HCT116 (cell line): ENCODE data around the gene PSMC3IP. TPM values are rescaled to one million over a fixed set of nuclear protein-coding genes. Genes with fewer than 3 reads are reported as not detected.

ENCODE experiments used
- ATAC-seq: fragments of 200-7000 bp; cut with Tn5 transposase; 2 replicates; pipeline ENCODE4 v1.9.1; 2020; ENCODE audit warnings: mild to moderate bottlenecking, moderate library complexity
- BruUV-seq: library from RNA; stranded (reverse); fragments of 400-500 nt; replicated peaks from 2 replicates; lab custom pipeline; 2021; lab: Mats Ljungman, UMichigan
- CTCF ChIA-PET: fragments of 300-600 bp; sonication (Branson Sonifier 250); formaldehyde crosslinking; loops from one replicate; lab custom pipeline; 2021; ENCODE audit warnings: antibody characterized with exemption; lab: Charles Lee
- POLR2A ChIA-PET: fragments of 300-600, 350-600 bp; sonication (Branson Sonifier 250); formaldehyde crosslinking; loops from one replicate; lab custom pipeline; 2021; ENCODE audit warnings: antibody characterized with exemption; lab: Charles Lee
- RAD21 ChIA-PET, 2 experiments: fragments of 300-600 bp; sonication (Branson Sonifier 250); formaldehyde crosslinking; loops; one replicate each; lab custom pipeline; 2023; ENCODE audit warnings: low total read pairs in 2 of 2; ENCODE audit not compliant: uncharacterized antibody in 2 of 2, unreplicated experiment in 2 of 2, low non-redundant PET in 1 of 2; lab: Charles Lee
- DNase-seq: peaks from one replicate; pipeline ENCODE4 v3.0.0-alpha.2; 2010; ENCODE audit warnings: low read depth, low spot score
- H2AFZ ChIP-seq: fragments of 200-600 bp; shearing (Covaris generic), sonication (generic); 2 replicates; pipeline ENCODE4 v1.6.1; 2017; ENCODE audit warnings: low read depth, mixed run types, mixed read lengths, antibody characterized with exemption, low read length; ENCODE audit not compliant: poor library complexity, severe bottlenecking
- H3K27ac ChIP-seq: 2 replicates; pipeline ENCODE4 v1.5.1; 2012; ENCODE audit warnings: low read depth, low read length
- H3K27me3 ChIP-seq: fragments of 200-600 bp; sonication (generic); 2 replicates; pipeline ENCODE4 v1.6.1; 2016; ENCODE audit warnings: mixed run types, low read length, mixed read lengths; ENCODE audit not compliant: insufficient read depth
- H3K36me3 ChIP-seq, 2 experiments: fragments of 200-500 bp in 1 of 2; fragments of 200-600 bp in 1 of 2; sonication (Bioruptor generic) in 1 of 2; sonication (generic) in 1 of 2; 2 replicates each; pipeline versions ENCODE4 v1.5.1 to v1.6.1; 2014 to 2016; ENCODE audit warnings: low read length in 2 of 2, inconsistent platforms in 1 of 2, mixed read lengths in 1 of 2, mixed run types in 1 of 2; ENCODE audit not compliant: insufficient read depth in 2 of 2, control insufficient read depth in 1 of 2
- H3K4me1 ChIP-seq, 2 experiments: fragments of 200-600 bp in 1 of 2; sonication (generic) in 1 of 2; 2 replicates each; pipeline versions ENCODE4 v1.5.1 to v1.6.1; 2012 to 2017; ENCODE audit warnings: low read length in 2 of 2, inconsistent platforms in 1 of 2, mild to moderate bottlenecking in 1 of 2, mixed read lengths in 1 of 2, mixed run types in 1 of 2, moderate library complexity in 1 of 2; ENCODE audit not compliant: insufficient read depth in 2 of 2, control insufficient read depth in 1 of 2
- H3K4me2 ChIP-seq: fragments of 200-600 bp; sonication (generic); 2 replicates; pipeline ENCODE4 v1.6.1; 2017; ENCODE audit warnings: mixed run types, low read length, mixed read lengths
- H3K4me3 ChIP-seq, 2 experiments: fragments of 200-600 bp in 1 of 2; sonication (generic) in 1 of 2; replicated peaks in 1 of 2; 2 replicates each; pipeline ENCODE4 v1.5.1; 2011 to 2016; ENCODE audit warnings: low read length in 2 of 2, control low read depth in 1 of 2, low read depth in 1 of 2, mild to moderate bottlenecking in 1 of 2, mixed read lengths in 1 of 2, mixed run types in 1 of 2
- H3K79me2 ChIP-seq: fragments of 200-600 bp; sonication (generic); 2 replicates; pipeline ENCODE4 v1.6.1; 2017; ENCODE audit warnings: mild to moderate bottlenecking, mixed run types, low read length, moderate library complexity, mixed read lengths; ENCODE audit not compliant: insufficient read depth
- H3K9ac ChIP-seq: fragments of 200-600 bp; sonication (generic); 2 replicates; pipeline ENCODE4 v1.6.1; 2016; ENCODE audit warnings: low read length, mixed read lengths
- H3K9me2 ChIP-seq: fragments of 200-600 bp; sonication (generic), shearing (Covaris generic); 2 replicates; pipeline ENCODE4 v1.6.1; 2017; ENCODE audit warnings: mixed run types, mild to moderate bottlenecking, moderate library complexity; ENCODE audit not compliant: insufficient read depth
- H3K9me3 ChIP-seq, 2 experiments: fragments of 200-500 bp in 1 of 2; fragments of 200-600 bp in 1 of 2; sonication (Bioruptor generic) in 1 of 2; sonication (generic) in 1 of 2; 2 replicates each; pipeline ENCODE4 v1.6.1; 2014 to 2017; ENCODE audit warnings: low read length in 2 of 2, mixed read lengths in 2 of 2, inconsistent platforms in 1 of 2, low read depth in 1 of 2, mild to moderate bottlenecking in 1 of 2, mixed run types in 1 of 2, moderate library complexity in 1 of 2; ENCODE audit not compliant: control insufficient read depth in 1 of 2, insufficient read depth in 1 of 2
- H4K20me1 ChIP-seq: fragments of 200-600 bp; sonication (generic), shearing (Covaris generic); 2 replicates; pipeline ENCODE4 v1.6.1; 2017; ENCODE audit warnings: mixed run types, mild to moderate bottlenecking, moderate library complexity; ENCODE audit not compliant: insufficient read depth
- CBX3 ChIP-seq: IDR thresholded peaks from 2 replicates; pipeline ENCODE4 v1.6.1; 2012; ENCODE audit warnings: low read depth
- CEBPB ChIP-seq: IDR thresholded peaks from 2 replicates; pipeline ENCODE4 v1.6.1; 2012; ENCODE audit warnings: low read depth
- EGR1 ChIP-seq: IDR thresholded peaks from 2 replicates; pipeline ENCODE4 v1.6.1; 2012; ENCODE audit warnings: low read depth
- ELF1 ChIP-seq: IDR thresholded peaks from 2 replicates; pipeline ENCODE4 v1.6.1; 2012; ENCODE audit warnings: low read depth, borderline replicate concordance
- EZH2 ChIP-seq: fragments of 200-600 bp; sonication (generic); IDR thresholded peaks from 2 replicates; pipeline ENCODE4 v1.6.1; 2017; ENCODE audit warnings: antibody characterized with exemption, mixed run types
- EZH2phosphoT487 ChIP-seq: fragments of 200-600 bp; IDR thresholded peaks from 2 replicates; pipeline ENCODE4 v1.6.1; 2018; ENCODE audit warnings: antibody characterized with exemption, borderline replicate concordance
- FOSL1 ChIP-seq: IDR thresholded peaks from 2 replicates; pipeline ENCODE4 v1.6.1; 2012; ENCODE audit warnings: low read depth
- JUND ChIP-seq: IDR thresholded peaks from 2 replicates; pipeline ENCODE4 v1.6.1; 2012
- POLR2A ChIP-seq: IDR thresholded peaks from 2 replicates; pipeline ENCODE4 v1.7.0; 2011; ENCODE audit warnings: borderline replicate concordance; ENCODE audit not compliant: insufficient read depth, insufficient read length; ENCODE audit errors: extremely low read depth
- POLR2AphosphoS5 ChIP-seq: IDR thresholded peaks from 2 replicates; pipeline ENCODE4 v1.6.1; 2011; ENCODE audit warnings: mild to moderate bottlenecking, low read depth, low read length, moderate library complexity
- RAD21 ChIP-seq: IDR thresholded peaks from 2 replicates; pipeline ENCODE4 v1.6.1; 2012; ENCODE audit warnings: low read depth, mild to moderate bottlenecking
- SP1 ChIP-seq: IDR thresholded peaks from 2 replicates; pipeline ENCODE4 v1.6.1; 2012; ENCODE audit warnings: low read depth
- SRF ChIP-seq: IDR thresholded peaks from 2 replicates; pipeline ENCODE4 v1.6.1; 2012; ENCODE audit warnings: low read depth
- YY1 ChIP-seq: IDR thresholded peaks from 2 replicates; pipeline ENCODE4 v1.6.1; 2011; ENCODE audit warnings: low read length, low read depth, moderate library complexity, mild to moderate bottlenecking; ENCODE audit not compliant: insufficient replicate concordance; ENCODE audit errors: extremely low read depth
- ZFX ChIP-seq: fragments of 450-650 bp; IDR thresholded peaks from 2 replicates; pipeline ENCODE4 v1.6.1; 2017
- intact Hi-C: fragments of 100-400 bp; cut with micrococcal nuclease; formaldehyde crosslinking; loops from 2 replicates; pipeline ENCODE4 v1.10.0; 2022
- total RNA-seq: library from RNA; stranded (reverse); gene quantifications from one replicate; pipeline ENCODE4 v1.2.1, GENCODE V29; 2021; ENCODE audit not compliant: unreplicated experiment
- TF ChIP-seq, protein P1 (sequence below): IDR thresholded peaks from 2 replicates; pipeline ENCODE4 v1.6.1; 2012
- TF ChIP-seq, protein P2 (sequence below), 3 experiments: fragments of 200-600 bp in 1 of 3; sonication (generic) in 1 of 3; IDR thresholded peaks in 2 of 3; conservative IDR thresholded peaks in 1 of 3; 2 replicates each; pipeline ENCODE4 v1.5.1; 2012 to 2017; ENCODE audit warnings: low read depth in 2 of 3, low read length in 2 of 3, antibody characterized with exemption in 1 of 3, borderline replicate concordance in 1 of 3, control low read depth in 1 of 3, mild to moderate bottlenecking in 1 of 3, mixed read lengths in 1 of 3, mixed run types in 1 of 3, moderate library complexity in 1 of 3; ENCODE audit not compliant: insufficient read depth in 1 of 3
- TF ChIP-seq, protein P3 (sequence below): IDR thresholded peaks from 2 replicates; pipeline ENCODE4 v1.6.1; 2012; ENCODE audit warnings: low read depth
- TF ChIP-seq, protein P4 (sequence below): IDR thresholded peaks from 2 replicates; pipeline ENCODE4 v1.6.1; 2011; ENCODE audit warnings: mild to moderate bottlenecking, low read length, moderate library complexity; ENCODE audit not compliant: insufficient replicate concordance; ENCODE audit errors: extremely low read depth
- TF ChIP-seq, protein P5 (sequence below): IDR thresholded peaks from 2 replicates; pipeline ENCODE4 v1.6.1; 2012

PSMC3IP gene
- total RNA-seq, 1 experiment from 2014 or later: 24.3 TPM

DNA sequence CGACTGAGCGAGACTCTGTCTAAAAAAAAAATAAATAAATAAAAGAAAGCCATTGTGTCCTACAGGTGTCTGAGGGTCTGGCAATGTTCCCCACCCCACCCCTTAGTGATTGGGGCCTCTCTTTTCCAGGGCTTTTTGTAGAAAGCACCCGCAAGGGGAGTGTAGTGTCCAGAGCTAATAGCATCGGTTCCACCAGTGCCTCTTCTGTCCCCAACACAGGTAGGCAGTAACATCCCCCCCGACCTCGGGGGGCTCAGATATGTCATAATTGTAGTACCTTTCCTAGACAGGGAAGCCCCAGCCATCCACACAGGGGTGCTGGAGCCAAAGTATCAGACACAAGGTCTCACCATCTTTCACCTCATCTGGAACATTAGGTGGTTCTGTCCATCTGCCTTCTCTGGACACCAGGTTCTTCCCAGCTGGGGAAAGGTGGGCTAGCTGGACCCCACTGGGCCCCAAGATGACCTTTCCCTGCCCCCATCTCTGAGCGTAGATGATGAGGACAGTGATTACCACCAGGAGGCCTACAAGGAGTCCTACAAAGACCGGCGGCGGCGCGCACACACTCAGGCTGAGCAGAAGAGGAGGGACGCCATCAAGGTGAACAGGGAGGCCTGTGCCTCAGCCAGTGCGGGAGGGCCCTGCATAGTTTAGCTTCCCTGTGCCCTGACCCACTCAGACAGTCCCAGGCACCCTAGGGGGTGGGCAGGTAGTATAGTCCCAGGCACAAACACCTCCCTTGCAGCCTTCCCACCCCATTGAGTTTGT lies 9.0 kb downstream of the PSMC3IP start:
- ATAC-seq (no peak), DNase-seq (no peak)
- Histone ChIP-seq H3K27ac (peak overlapping the region; percentile 16; the same call in 1 of the 2 replicates), H3K4me2 (peak overlapping the region; percentile 99), H3K27me3 (no peaks in the 10 kb centered on the region), H3K9ac (no peak overlapping the region), H4K20me1 (peaks cover 7% of the 10 kb centered on the region; the same call in 1 of the 2 replicates), H3K9me2 (no peaks in the 10 kb centered on the region), H3K36me3 (peaks cover 50 to 68% of the 10 kb centered on the region in 2 experiments), H3K4me3 (no peak overlapping the region), H3K4me1 (peaks cover 15 to 37% of the 10 kb centered on the region in 2 experiments), H3K79me2 (peaks cover 60% of the 10 kb centered on the region), H2AFZ (no peak overlapping the region), H3K9me3 (no peaks in the 10 kb centered on the region)
- CTCF ChIA-PET: interaction anchor here (1.4 to 1.9 kb wide), 2 partner anchors 8 to 10 kb away, joined by 5 read pairs; partner anchors contain the start of gene PSMC3IP
- intact Hi-C loops: no loop called here
- POLR2A ChIA-PET: interaction anchor here (1.2 kb wide), 2 partner anchors 8 to 10 kb away, joined by 3 to 7 read pairs; partner anchors contain the start of gene PSMC3IP
- BruUV-seq: no TSS peak
- RAD21 ChIA-PET: no interaction called here
- no peak for TF ChIP-seq POLR2A
- no peak for TF ChIP-seq EZH2
- TF ChIP-seq FOSL1: no peak
- TF ChIP-seq ELF1: no peak
- no peak for TF ChIP-seq YY1
- TF ChIP-seq, protein P1, sequence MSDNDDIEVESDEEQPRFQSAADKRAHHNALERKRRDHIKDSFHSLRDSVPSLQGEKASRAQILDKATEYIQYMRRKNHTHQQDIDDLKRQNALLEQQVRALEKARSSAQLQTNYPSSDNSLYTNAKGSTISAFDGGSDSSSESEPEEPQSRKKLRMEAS: no peak
- TF ChIP-seq SP1: no peak
- TF ChIP-seq SRF: no peak
- TF ChIP-seq, protein P2, sequence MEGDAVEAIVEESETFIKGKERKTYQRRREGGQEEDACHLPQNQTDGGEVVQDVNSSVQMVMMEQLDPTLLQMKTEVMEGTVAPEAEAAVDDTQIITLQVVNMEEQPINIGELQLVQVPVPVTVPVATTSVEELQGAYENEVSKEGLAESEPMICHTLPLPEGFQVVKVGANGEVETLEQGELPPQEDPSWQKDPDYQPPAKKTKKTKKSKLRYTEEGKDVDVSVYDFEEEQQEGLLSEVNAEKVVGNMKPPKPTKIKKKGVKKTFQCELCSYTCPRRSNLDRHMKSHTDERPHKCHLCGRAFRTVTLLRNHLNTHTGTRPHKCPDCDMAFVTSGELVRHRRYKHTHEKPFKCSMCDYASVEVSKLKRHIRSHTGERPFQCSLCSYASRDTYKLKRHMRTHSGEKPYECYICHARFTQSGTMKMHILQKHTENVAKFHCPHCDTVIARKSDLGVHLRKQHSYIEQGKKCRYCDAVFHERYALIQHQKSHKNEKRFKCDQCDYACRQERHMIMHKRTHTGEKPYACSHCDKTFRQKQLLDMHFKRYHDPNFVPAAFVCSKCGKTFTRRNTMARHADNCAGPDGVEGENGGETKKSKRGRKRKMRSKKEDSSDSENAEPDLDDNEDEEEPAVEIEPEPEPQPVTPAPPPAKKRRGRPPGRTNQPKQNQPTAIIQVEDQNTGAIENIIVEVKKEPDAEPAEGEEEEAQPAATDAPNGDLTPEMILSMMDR (IDR thresholded peaks at IDR 0.05 in 2 of 3, conservative IDR thresholded peaks at IDR 0.05 in 1 of 3; ENCODE audit: borderline replicate concordance in 1 of 3, insufficient read depth in 1 of 3, low read depth in 2 of 3, low read length in 2 of 3): no peak
- TF ChIP-seq EGR1: no peak
- no peak for TF ChIP-seq POLR2AphosphoS5
- TF ChIP-seq, protein P3, sequence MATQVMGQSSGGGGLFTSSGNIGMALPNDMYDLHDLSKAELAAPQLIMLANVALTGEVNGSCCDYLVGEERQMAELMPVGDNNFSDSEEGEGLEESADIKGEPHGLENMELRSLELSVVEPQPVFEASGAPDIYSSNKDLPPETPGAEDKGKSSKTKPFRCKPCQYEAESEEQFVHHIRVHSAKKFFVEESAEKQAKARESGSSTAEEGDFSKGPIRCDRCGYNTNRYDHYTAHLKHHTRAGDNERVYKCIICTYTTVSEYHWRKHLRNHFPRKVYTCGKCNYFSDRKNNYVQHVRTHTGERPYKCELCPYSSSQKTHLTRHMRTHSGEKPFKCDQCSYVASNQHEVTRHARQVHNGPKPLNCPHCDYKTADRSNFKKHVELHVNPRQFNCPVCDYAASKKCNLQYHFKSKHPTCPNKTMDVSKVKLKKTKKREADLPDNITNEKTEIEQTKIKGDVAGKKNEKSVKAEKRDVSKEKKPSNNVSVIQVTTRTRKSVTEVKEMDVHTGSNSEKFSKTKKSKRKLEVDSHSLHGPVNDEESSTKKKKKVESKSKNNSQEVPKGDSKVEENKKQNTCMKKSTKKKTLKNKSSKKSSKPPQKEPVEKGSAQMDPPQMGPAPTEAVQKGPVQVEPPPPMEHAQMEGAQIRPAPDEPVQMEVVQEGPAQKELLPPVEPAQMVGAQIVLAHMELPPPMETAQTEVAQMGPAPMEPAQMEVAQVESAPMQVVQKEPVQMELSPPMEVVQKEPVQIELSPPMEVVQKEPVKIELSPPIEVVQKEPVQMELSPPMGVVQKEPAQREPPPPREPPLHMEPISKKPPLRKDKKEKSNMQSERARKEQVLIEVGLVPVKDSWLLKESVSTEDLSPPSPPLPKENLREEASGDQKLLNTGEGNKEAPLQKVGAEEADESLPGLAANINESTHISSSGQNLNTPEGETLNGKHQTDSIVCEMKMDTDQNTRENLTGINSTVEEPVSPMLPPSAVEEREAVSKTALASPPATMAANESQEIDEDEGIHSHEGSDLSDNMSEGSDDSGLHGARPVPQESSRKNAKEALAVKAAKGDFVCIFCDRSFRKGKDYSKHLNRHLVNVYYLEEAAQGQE: no peak
- no peak for TF ChIP-seq EZH2phosphoT487
- TF ChIP-seq, protein P4, sequence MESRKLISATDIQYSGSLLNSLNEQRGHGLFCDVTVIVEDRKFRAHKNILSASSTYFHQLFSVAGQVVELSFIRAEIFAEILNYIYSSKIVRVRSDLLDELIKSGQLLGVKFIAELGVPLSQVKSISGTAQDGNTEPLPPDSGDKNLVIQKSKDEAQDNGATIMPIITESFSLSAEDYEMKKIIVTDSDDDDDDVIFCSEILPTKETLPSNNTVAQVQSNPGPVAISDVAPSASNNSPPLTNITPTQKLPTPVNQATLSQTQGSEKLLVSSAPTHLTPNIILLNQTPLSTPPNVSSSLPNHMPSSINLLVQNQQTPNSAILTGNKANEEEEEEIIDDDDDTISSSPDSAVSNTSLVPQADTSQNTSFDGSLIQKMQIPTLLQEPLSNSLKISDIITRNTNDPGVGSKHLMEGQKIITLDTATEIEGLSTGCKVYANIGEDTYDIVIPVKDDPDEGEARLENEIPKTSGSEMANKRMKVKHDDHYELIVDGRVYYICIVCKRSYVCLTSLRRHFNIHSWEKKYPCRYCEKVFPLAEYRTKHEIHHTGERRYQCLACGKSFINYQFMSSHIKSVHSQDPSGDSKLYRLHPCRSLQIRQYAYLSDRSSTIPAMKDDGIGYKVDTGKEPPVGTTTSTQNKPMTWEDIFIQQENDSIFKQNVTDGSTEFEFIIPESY: no peak
- no peak for TF ChIP-seq ZFX
- TF ChIP-seq CEBPB: no peak
- TF ChIP-seq JUND: no peak
- TF ChIP-seq, protein P5, sequence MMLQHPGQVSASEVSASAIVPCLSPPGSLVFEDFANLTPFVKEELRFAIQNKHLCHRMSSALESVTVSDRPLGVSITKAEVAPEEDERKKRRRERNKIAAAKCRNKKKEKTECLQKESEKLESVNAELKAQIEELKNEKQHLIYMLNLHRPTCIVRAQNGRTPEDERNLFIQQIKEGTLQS: no peak
- no peak for TF ChIP-seq RAD21
- TF ChIP-seq CBX3: no peak
